Suprapubic skin (tissue), 4 donors: ENCODE measurements around the gene PDE6C. TPM values are rescaled to one million over a fixed set of nuclear protein-coding genes. Genes with fewer than 3 reads are reported as not detected.

Experiments used
- DNase-seq, 2 donors: peaks; one replicate each; pipeline ENCODE4 v3.0.0-alpha.2; 2019; ENCODE audit warnings: low spot score in 2 of 2
- H3K27ac ChIP-seq: fragments of 200-600 bp; sonication (generic); one replicate; pipeline ENCODE4 v1.5.1; 2019
- H3K27me3 ChIP-seq: fragments of 200-600 bp; sonication (generic); one replicate; pipeline ENCODE4 v1.5.1; 2019
- H3K36me3 ChIP-seq: fragments of 200-600 bp; sonication (generic); one replicate; pipeline ENCODE4 v1.5.1; 2019
- H3K4me1 ChIP-seq: fragments of 200-600 bp; sonication (generic); one replicate; pipeline ENCODE4 v1.5.1; 2019
- H3K4me3 ChIP-seq: fragments of 200-600 bp; sonication (generic); one replicate; pipeline ENCODE4 v1.5.1; 2019; ENCODE audit warnings: mild to moderate bottlenecking
- H3K9me3 ChIP-seq: fragments of 200-600 bp; sonication (generic); one replicate; pipeline ENCODE4 v1.5.1; 2019
- EP300 ChIP-seq: sonication (generic); formaldehyde crosslinking; IDR thresholded peaks from one replicate; pipeline ENCODE4 v1.6.1; 2017; ENCODE audit warnings: antibody characterized with exemption
- POLR2A ChIP-seq, 2 donors: fragments of 450-650 bp; IDR thresholded peaks; one replicate each; pipeline ENCODE4 v1.6.1; 2017; ENCODE audit warnings: antibody characterized with exemption in 2 of 2, mild to moderate bottlenecking in 2 of 2, moderate library complexity in 2 of 2
- POLR2AphosphoS5 ChIP-seq, 3 donors: sonication (generic); formaldehyde crosslinking; IDR thresholded peaks; one replicate each; pipeline ENCODE4 v1.6.1; 2017; ENCODE audit warnings: antibody characterized with exemption in 3 of 3
- WGBS: methylation state at CpG from one replicate; pipeline ENCODE4 v1.1.5; 2018; 5-methylcytosine and 5-hydroxymethylcytosine counted together
- total RNA-seq, 4 donors: library from RNA; depleted of rRNA; stranded (reverse); fragments of >200 nt; gene quantifications; one replicate each; pipeline ENCODE4 v1.1.0, GENCODE V29; 2016
- TF ChIP-seq, protein P1 (sequence below), 2 donors: fragments of 200-600 bp in 1 of 2; fragments of 450-650 bp in 1 of 2; sonication (generic) in 1 of 2; IDR thresholded peaks; one replicate each; pipeline ENCODE4 v1.5.1; 2016 to 2019; ENCODE audit warnings: antibody characterized with exemption in 2 of 2, mild to moderate bottlenecking in 1 of 2, moderate library complexity in 1 of 2

PDE6C gene
- total RNA-seq, 4 donors from 2014 or later = not detected

DNA sequence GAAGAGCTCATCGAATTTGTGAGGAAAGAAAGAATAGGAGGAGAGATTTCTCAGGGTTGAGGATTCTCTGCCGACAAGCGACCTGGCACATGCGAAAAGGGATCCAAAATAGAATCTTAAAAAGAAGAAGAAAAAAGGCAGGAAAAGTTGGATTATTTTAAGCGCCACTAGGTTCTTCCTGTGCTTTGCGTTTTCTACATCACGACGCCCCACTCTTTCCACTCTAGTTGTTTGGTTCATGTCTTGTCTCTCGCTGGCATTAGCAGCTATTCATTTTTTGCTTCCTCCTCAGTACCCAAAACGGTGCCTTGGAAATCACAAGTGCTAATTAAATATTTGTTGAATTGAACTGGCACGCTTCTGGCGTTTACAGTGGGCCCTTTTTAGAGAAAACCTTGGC is 90.7 kb downstream of the PDE6C start:
- Histone ChIP-seq H3K4me3 (peak overlapping the region; percentile 63), H3K9me3 (no peaks in the 10 kb centered on the region), H3K4me1 (peaks cover 22% of the 10 kb centered on the region), H3K27me3 (no peaks in the 10 kb centered on the region), H3K27ac (peak overlapping the region; percentile 81), H3K36me3 (peaks cover 6% of the 10 kb centered on the region)
- TF ChIP-seq, protein P1, sequence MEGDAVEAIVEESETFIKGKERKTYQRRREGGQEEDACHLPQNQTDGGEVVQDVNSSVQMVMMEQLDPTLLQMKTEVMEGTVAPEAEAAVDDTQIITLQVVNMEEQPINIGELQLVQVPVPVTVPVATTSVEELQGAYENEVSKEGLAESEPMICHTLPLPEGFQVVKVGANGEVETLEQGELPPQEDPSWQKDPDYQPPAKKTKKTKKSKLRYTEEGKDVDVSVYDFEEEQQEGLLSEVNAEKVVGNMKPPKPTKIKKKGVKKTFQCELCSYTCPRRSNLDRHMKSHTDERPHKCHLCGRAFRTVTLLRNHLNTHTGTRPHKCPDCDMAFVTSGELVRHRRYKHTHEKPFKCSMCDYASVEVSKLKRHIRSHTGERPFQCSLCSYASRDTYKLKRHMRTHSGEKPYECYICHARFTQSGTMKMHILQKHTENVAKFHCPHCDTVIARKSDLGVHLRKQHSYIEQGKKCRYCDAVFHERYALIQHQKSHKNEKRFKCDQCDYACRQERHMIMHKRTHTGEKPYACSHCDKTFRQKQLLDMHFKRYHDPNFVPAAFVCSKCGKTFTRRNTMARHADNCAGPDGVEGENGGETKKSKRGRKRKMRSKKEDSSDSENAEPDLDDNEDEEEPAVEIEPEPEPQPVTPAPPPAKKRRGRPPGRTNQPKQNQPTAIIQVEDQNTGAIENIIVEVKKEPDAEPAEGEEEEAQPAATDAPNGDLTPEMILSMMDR (IDR thresholded peaks at IDR 0.05) = no peak
- no peak for TF ChIP-seq POLR2A (IDR thresholded peaks at IDR 0.05)
- TF ChIP-seq POLR2AphosphoS5 (IDR thresholded peaks at IDR 0.05) = no peak
- no peak for TF ChIP-seq EP300
- DNase-seq = no peak
- WGBS = 6% methylated on average over 12 of the region's 12 CpGs

DNA sequence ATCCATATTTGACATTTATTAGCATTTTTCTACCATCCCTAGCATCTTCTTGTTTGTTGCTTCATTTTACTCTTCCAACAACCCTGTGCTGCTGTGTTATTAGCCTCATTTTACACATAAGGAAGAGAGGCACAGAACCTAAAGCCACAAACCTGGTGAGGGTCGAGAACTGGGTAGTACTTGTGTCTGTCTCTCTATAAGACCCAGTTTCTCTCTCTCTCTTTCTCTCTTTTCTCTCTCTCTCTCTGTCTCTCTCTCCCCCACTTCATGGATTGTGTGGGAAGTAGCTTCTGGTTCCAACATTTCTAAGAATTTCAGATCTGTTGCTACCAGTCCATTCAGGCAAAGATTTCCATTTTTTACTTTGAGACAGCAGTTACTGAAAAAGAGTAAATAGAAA is 91.5 kb downstream of the PDE6C start:
- H3K4me1 ChIP-seq = peaks cover 22% of the 10 kb centered on the region
- 86% methylated on average over 1 of the region's 1 CpG for WGBS
- no peak overlapping the region for H3K4me3 ChIP-seq
- H3K36me3 ChIP-seq = peaks cover 1% of the 10 kb centered on the region
- no peak for DNase-seq
- H3K9me3 ChIP-seq = no peaks in the 10 kb centered on the region
- H3K27me3 ChIP-seq = no peaks in the 10 kb centered on the region
- TF ChIP-seq EP300 (no peak), POLR2A (IDR thresholded peaks at IDR 0.05) (no peak), POLR2AphosphoS5 (IDR thresholded peaks at IDR 0.05) (no peak)
- TF ChIP-seq, protein P1 (IDR thresholded peaks at IDR 0.05) = no peak
- no peak overlapping the region for H3K27ac ChIP-seq

DNA sequence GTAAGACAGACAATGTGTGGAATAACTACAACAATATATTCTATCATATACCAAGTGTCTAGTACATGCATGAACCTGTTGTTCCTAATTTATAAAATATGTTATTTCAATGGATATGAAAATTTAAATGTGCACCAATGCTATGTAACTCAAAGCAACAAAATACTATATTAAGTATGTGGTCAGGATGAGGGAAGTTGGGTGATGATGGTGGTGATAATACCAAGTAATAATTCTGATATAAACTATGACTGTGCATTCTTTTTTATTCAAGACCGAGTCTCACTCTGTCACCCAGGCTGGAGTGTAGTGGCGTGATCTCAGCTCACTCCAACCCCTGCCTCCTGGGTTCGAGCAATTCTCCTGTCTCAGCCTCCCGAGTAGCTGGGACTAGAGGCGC is 92.1 kb downstream of the PDE6C start:
- Histone ChIP-seq H3K36me3 (no peaks in the 10 kb centered on the region), H3K4me3 (no peak overlapping the region), H3K9me3 (no peaks in the 10 kb centered on the region), H3K27ac (no peak overlapping the region), H3K27me3 (no peaks in the 10 kb centered on the region), H3K4me1 (peaks cover 22% of the 10 kb centered on the region)
- no peak for TF ChIP-seq POLR2A (IDR thresholded peaks at IDR 0.05)
- TF ChIP-seq POLR2AphosphoS5 (IDR thresholded peaks at IDR 0.05) = no peak
- no peak for TF ChIP-seq EP300
- 92% methylated on average over 5 of the region's 5 CpGs for WGBS
- DNase-seq = no peak

DNA sequence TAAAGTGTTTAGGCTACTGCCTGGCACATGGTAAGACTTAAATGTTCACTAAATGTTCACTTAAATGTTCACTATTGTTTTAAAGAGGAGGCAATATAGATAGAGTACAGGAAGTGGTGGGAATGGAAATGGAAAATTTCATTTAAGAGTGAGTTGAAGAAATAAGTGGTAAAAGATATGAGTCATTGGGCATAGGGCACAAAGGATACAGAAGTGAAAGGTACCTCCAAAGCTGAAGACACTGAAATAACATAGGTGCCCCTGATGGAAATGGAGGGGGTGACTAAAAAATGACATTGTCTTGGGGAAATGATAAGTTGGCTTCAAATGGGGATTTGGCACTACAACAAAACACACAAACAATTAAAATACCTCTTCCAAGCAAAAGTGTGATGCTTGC is 95.3 kb downstream of the PDE6C start:
- H3K4me1 ChIP-seq = peaks cover 8% of the 10 kb centered on the region
- H3K9me3 ChIP-seq = no peaks in the 10 kb centered on the region
- no peaks in the 10 kb centered on the region for H3K27me3 ChIP-seq
- TF ChIP-seq, protein P1 (IDR thresholded peaks at IDR 0.05) = no peak
- no peak for TF ChIP-seq POLR2AphosphoS5 (IDR thresholded peaks at IDR 0.05)
- TF ChIP-seq EP300 = no peak
- no peak for TF ChIP-seq POLR2A (IDR thresholded peaks at IDR 0.05)
- no peak for DNase-seq
- H3K4me3 ChIP-seq = no peak overlapping the region
- no peaks in the 10 kb centered on the region for H3K36me3 ChIP-seq
- H3K27ac ChIP-seq = no peak overlapping the region

DNA sequence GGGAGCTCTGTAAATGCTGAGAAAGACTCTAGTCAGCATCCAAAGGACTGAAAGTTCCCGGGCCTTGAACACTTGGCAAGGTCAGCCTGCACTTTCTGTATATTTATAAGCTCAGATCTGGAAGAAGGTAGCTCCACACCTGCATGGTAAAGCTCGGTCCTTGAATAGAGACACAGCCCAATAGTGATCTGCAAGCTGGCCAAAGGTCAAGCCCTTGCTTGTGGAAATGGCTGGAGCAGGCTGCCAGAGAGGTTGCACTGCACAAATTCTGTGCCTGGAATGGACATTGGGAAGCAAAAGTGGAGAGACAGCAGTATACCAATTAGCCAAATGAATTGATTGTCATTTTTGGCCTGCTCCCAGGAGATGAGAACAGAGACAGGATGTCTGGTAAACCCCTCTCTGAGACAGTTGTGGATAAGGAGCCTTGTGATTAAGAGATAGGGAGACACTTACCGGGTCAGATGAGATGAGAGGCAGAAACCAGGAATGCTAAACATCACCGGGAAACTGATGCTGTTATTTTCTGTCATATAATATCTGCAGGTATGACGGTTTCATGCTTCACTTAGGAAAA is 98.1 kb downstream of the PDE6C start:
- no peak overlapping the region for H3K4me3 ChIP-seq
- WGBS = 59% methylated on average over 5 of the region's 5 CpGs
- H3K4me1 ChIP-seq = no peaks in the 10 kb centered on the region
- no peak overlapping the region for H3K27ac ChIP-seq
- H3K36me3 ChIP-seq = no peaks in the 10 kb centered on the region
- H3K27me3 ChIP-seq = no peaks in the 10 kb centered on the region
- TF ChIP-seq POLR2AphosphoS5 (IDR thresholded peaks at IDR 0.05) (no peak), EP300 (no peak), POLR2A (IDR thresholded peaks at IDR 0.05) (no peak)
- TF ChIP-seq, protein P1 (IDR thresholded peaks at IDR 0.05) = no peak
- DNase-seq = no peak
- no peaks in the 10 kb centered on the region for H3K9me3 ChIP-seq

DNA sequence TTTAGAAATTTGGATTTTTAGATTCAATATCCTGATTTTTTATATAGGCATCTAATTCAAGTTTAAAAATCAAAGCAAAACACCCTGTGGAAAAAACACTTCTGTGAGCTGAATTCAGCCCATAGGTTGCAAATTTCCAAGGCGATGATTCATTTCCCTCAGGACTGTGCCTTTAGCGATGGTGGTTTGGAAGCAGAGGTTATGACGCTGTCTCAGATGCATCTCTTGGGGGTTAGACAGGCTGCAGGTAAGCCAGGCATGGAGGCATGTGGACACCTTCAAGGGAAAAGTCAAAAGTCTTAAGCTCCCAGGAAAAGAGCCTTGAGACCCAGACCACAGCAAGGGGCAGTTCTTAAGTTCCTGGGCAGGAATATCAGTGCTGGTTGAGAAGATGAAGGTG is 99.6 kb downstream of the PDE6C start:
- Histone ChIP-seq H3K36me3 (no peaks in the 10 kb centered on the region), H3K27ac (no peak overlapping the region), H3K4me3 (no peak overlapping the region), H3K27me3 (no peaks in the 10 kb centered on the region), H3K9me3 (no peaks in the 10 kb centered on the region), H3K4me1 (no peaks in the 10 kb centered on the region)
- TF ChIP-seq EP300 (no peak), POLR2A (IDR thresholded peaks at IDR 0.05) (no peak), POLR2AphosphoS5 (IDR thresholded peaks at IDR 0.05) (no peak)
- TF ChIP-seq, protein P1 (IDR thresholded peaks at IDR 0.05) = no peak
- no peak for DNase-seq
- 61% methylated on average over 3 of the region's 3 CpGs for WGBS
